Fibroblast of skin of left quadriceps (primary cell): ENCODE data around the gene CIROP.

Source experiments
- DNase-seq, 2 experiments: peaks; one replicate each; pipeline ENCODE4 v3.0.0-alpha.2; 2013; ENCODE audit warnings: low read depth in 2 of 2

CIROP gene

GRCh38 chr14:23093991-23094665 lies 10.7 kb downstream of the CIROP start:
- no peak for DNase-seq

GRCh38 chr14:23093526-23093925 lies 11.3 kb downstream of the CIROP start:
- no peak for DNase-seq

DNA sequence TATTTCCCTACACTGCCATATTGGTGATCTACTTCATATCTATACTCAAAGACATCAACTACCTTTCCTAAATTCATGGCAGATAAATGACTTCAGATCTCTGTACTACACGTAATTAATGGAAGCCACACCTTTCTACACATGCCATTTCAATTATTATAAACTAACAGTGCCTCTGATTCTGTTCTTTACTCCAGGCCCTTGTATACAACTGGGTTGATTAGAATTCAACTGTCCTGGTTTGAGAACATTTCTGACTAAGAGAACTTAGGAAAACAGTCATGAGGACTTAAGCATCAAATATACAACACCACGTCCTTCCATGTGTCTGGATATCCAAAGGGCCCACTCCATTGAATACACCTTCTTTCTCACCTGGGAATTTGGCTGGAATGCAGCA lies 11.7 kb downstream of the CIROP start:
- DNase-seq, result no peak

DNA sequence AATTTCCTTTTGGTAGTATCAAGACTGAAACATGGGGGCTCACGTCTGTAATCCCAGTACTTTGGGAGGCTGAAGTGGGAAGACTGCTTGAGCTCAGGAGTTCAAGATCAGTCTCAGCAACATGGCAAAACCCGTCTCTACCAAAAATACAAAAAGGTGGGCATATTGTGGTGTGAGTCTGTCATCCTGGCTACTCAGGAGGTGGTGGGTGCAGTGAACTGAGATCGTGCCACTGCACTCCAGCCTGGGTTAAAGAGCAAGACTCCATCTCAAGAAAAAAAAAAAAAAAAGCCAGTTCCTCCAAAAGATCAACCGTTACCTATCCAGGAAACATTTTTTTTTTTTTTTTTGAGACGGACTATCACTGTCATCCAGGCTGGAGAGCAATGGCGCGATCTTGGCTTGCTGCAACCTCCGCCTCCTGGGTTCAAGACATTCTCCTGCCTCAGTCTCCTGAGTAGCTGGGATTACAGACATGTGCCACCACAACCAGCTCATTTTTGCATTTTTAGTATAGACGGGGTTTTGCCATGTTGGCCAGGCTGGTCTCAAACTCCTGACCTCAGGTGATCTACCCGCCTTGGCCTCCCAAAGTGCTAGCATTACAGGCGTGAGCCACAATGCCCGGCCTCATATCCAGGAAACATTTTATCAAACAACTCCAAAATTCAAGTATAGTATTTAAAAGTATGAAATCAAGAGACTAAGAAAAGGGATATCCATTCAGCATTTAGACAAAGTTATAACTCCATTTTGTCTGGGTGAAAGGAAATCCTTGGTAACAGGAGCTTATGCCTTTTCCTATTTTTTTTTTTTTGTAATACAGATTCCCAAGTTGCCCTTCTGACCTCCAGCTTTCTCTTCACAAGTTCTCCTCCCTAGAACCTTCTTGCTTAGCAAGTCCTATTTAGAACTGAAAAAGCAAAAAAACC lies 13.2 kb downstream of the CIROP start:
- no peak for DNase-seq

GRCh38 chr14:23090254-23090636 lies 14.5 kb downstream of the CIROP start:
- DNase-seq, result no peak

GRCh38 chr14:23089498-23090253 lies 15.1 kb downstream of the CIROP start:
- no peak for DNase-seq

GRCh38 chr14:23086565-23086964 lies 18.2 kb downstream of the CIROP start:
- no peak for DNase-seq

DNA sequence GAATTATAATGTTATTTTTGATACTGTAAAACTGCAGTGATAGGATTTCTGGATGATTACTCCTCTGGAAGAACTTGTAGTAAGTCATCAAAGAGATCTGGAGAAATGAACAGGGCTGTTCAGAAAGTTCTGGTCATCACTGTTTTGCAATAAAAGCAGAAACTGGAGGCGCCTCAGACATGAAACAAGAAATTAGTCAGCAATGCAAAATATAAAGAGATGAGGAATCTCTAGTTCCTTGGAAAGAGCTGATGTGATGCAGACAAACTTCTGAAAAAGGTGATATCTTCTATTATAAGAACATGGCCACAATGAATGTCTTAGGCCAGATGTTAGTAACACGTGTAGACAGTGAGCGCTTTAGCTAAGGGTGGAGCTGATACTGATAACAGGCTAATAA lies 19.3 kb downstream of the CIROP start:
- DNase-seq, result no peak

DNA sequence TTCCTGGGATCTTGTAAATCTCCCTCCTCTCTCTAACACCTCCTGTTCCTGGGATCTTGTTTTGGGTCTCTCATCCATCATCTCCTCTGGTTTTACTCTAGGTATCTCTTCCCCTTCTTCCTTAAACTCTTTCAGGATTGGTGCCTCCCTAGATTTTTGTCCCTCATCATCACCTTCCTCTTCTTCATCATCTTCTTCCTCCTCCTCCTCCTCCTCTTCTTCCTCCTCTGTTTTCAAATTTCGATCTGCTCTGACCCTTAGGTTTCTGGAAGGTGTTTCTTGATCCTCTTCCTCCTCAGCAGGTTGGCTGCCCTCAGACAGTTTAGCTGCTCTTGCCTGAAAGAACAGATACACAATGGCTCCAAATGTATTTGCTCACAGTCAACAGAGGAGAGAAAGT lies 24.3 kb downstream of the CIROP start:
- no peak for DNase-seq

DNA sequence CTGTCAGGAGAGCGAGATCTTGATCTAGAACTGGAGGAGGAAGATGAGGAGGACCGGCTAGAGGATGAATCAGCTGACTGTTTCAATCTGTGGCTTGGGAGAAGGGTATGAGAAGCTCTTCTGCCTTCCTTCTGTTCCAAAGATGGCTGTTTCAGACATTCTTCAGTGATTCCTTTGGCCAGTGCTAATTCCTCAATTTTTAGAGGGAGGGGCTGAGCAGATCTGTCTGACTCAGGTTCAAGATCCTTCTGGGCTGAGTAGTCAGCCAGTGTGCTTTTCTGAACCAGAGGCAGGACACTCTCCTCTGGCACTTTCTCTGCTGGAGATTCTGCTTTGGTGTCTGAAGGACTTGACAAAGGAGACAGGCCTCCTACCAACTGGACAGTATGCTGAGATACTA lies 25.1 kb downstream of the CIROP start:
- DNase-seq, result no peak

DNA sequence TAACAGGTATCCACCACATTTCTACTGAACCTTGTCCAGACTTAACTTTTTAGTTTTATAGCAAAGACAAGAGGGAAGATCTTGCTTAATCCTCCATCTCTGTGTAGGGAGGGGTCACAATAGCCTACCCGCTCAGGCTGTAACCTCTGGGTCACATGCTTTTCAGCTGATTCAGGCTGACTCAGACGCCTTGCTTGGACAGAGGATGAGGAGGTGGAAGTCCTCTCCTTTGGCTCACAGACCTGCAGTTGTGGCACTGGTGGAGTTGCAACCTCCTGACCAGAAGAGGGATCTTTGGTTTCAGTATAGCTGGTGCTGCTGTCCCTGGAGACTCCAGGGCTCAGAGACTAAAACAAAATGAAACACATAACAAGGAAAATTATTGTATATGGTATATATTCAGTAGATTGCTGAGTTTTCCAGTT lies 26.1 kb downstream of the CIROP start:
- peak in 1 of 2 experiments; percentile 49 for DNase-seq

DNA sequence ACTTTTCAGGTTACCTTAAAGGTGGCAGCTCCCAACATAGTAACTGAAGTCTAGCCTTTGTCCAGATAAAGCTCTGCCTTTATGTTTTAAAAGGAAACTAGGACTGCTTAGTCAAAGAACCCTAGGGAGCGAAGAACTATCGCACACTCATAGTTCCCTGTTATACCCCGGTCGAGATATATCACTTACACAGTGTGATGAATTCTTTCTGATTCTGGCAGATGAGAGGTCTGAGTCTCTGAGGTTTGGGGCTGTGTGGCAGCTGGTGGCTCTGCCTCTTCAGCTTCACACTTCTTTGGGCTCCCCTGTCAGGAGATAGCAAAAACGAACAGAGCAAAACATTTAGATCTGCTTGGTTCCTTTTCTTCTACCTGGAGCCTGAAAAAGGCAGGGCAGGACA lies 26.8 kb downstream of the CIROP start:
- no peak for DNase-seq

GRCh38 chr14:23076785-23077408 lies 27.9 kb downstream of the CIROP start:
- DNase-seq, result no peak

GRCh38 chr14:23074906-23075305 lies 29.9 kb downstream of the CIROP start:
- no peak for DNase-seq

- no peak for DNase-seq
Observed at GRCh38 chr14:23071921-23072539, 32.8 kb downstream of the CIROP start.

GRCh38 chr14:23071244-23071920 lies 33.4 kb downstream of the CIROP start:
- DNase-seq, result peak; percentile 75

DNA sequence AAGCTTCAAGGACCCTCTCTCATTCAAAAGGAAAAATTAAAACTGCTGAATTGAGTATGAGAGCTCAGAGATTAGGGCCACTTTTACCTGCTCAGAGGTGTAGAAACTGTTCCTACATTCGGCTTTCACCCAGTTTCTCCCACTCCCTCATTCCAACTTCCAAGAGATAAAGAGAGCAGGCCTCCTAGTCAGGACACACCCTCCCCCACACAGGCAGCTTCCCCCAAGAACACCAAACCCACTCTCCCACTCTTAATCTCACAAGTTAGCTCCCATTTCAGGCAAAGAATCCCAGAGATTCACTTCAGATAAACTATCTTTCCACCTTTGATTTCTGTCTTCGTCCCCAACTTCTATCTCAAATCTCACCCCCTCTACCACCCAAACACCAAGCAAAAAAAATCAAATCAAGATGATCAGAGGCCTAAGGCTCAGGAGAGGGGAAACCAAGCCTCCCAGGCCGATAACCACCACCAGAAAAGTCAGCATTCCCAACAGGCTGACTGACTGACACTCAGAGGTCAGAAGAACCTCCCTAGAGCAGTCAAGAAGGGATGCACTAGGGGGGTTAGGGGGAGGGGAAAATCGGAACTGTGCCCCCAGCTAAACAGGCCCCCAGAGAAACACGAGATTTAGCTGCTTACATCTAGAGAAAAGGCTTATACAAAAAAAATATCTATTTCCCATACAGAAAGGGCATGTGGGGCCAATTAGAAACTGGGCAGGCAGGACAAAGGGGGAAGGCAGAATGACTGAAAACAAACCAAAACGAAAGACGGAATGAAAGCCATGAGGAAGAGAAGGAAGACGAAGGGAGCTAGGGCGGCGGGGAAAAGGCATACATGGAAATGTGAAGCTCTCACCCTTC lies 34.3 kb downstream of the CIROP start:
- no peak for DNase-seq

GRCh38 chr14:23069413-23069806 lies 35.4 kb downstream of the CIROP start:
- DNase-seq, result no peak

- peak; percentile 79 to 84 for DNase-seq
Observed at GRCh38 chr14:23068789-23069412, 35.9 kb downstream of the CIROP start.
